Effector CD8-positive, alpha-beta T cell (primary cell): Measurements from ENCODE around the gene TTC33.

Source experiments
- DNase-seq: peaks from one replicate; lab custom pipeline; 2025; lab: John Stamatoyannopoulos, UW

Gene TTC33

DNA sequence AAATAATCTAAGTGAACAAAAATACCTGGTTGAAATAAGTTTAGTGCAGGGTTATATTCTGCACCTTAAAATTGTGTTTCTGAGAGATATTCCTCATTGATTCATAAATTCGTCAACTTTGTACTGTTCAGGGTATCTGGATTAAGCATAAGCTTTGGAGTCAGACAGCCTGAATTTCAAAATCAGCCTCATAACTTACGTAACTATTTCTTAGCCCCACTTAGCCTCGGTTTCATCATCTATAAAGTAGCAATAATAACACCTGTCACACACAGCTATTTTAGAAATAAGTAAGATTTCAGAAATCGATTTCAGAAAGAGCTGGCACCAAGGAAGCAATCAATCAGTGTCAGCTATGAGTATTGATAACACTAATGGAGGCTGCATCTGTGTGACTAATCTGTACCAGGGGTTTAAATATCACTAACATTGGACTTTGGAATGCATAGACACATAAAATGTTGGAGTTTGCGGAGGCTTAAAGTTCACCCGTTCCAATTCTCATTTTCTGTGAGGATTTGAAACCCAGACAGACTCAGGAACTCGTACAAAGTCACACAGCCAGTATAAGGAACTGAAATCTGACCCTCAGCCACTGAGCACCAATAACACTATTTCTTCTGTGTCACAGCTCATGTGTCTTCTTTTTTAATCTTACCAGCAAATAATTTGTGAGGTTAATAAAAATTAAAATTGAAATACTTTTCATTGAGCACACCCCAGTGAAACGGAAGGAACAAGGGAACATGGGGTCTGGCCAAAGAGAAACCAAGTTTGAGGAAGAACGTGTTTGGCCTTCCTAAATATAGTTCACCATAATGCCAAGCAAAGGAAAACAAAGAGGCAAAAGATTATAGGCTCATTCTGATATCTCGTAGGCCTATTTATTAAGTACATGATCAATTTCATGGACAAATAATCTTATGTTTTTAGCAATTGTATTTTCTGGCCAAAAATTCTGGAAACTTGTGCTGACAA, 270.5 kb downstream of the TTC33 start:
- no peak for DNase-seq

- no peak for DNase-seq
Observed at GRCh38 chr5:40484495-40484894, 271.3 kb downstream of the TTC33 start.

DNA sequence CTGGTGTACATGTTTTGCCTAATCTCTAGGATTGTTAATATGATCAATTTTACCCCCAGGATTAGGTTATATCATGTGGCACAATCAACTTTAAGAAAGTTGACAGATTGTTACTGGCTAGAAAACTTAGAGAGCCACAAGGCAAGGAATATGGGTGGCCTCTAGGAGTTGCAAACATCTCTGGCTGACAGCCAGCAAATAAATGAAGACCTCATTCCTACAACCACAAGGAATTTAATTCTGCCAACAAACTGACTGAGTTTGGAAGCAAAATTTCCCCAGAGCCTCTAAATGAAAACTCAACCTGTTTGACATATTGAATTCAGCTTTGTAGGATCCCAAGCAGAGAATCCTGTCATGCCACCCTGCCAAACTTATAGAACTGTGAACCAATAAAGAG, 272.4 kb downstream of the TTC33 start:
- no peak for DNase-seq

GRCh38 chr5:40481241-40481640, 274.5 kb downstream of the TTC33 start:
- no peak for DNase-seq

DNA sequence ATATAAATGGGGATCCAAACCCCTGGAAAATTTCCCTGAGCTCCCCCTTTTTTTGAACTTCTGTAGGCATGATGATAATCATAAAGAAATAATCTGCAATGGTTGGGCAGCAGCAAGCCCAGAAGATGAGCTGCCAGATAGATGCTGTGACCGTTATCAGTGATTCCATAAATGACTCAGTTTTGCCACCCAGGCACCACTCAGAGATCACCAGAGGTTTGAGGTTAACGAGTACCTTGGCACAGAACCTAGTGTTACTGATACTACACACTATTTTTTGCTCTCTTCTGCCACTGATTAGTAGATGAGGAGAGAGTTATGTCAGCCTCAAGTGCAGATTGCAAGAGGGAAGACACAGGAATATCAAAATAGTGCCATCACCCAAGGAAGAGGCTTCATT, 275.4 kb downstream of the TTC33 start:
- no peak for DNase-seq

- DNase-seq, result no peak
Observed at GRCh38 chr5:40479939-40480338, 275.8 kb downstream of the TTC33 start.

DNA sequence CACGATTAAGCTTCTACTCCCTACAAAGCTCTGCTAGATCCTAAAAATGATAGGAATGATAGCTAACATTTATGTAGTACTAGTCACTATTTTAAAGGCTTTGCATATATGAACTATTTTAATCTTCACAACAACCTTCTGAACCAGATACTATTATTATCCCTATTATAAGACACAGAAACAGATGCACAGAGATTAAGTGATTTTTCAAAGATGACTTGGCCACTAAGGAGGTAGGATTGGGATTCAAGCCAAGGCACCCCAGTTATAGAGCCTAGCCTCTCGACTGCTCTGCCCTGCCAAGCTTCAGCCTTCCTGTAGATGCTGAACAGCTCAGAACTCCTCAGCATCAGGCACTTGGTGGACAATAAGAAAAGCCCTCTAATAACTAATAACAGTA, 277.0 kb downstream of the TTC33 start:
- no peak for DNase-seq

- DNase-seq, result no peak
Observed at GRCh38 chr5:40477856-40478546, 277.8 kb downstream of the TTC33 start.

- no peak for DNase-seq
Observed at GRCh38 chr5:40475561-40475960, 280.2 kb downstream of the TTC33 start.

DNA sequence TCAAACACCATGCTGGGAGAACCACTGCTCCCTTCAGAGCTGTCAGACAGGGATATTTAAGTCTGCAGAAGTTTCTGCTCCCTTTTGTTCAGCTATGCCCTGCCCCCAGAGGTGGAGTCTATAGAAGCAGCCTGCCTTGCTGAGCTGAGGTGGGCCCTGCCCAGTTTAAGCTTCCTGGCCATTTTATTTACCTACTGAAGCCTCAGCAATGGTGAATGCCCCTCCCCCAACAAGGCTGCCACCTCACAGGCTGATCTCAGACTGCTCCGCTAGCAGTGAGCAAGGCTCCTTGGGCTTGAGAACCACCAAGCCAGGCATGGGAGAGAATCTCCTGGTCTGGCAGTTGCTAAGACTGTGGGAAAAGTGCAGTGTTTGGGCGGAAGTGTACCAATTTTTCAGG, 281.5 kb downstream of the TTC33 start:
- DNase-seq, result no peak

DNA sequence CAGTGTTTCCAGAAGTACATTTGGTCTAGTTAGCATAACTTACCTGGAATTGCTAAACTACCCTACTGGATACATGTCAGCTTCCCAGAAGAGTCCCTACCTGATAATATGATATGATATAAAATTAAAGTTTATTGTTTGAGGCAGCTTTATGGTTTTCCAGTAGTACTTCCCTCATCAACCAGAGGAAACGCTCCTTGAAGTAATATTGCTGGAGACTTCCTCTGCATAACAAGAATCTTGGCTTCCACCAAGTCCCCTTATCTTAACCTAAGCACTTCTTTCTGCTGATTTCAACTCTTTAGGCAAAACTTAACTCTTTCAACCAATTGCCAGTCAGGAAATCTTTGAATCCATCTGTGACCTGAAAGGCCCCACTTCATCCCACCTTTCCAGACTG, 290.3 kb downstream of the TTC33 start:
- no peak for DNase-seq

DNA sequence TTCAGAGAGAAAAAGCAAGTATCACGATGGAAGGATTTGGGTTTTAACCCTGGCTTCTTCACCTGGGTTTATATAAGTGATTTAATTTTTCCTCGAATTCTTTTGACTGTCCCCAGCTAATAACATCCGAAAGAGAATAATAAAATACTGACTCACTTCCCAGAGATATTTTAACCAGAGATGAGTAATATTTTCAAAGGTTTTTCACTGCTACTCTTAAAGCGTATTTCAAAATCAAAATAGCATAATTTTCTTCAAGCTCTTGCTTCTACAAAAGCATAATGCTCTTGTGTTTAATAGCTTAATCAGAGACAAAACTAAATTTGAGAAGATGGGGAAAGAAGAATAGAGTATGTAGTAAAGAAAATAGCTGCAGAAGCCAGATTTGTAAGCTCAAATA, 291.2 kb downstream of the TTC33 start:
- DNase-seq, result no peak
